GM23338 (cell line): ENCODE measurements around the gene NKD1. TPM values are rescaled to one million over a fixed set of nuclear protein-coding genes. Genes with fewer than 3 reads are reported as not detected.

ENCODE experiments used
- ATAC-seq: fragments of 200-7000 bp; cut with Tn5 transposase; 3 replicates; pipeline ENCODE4 v1.9.1; 2020
- DNase-seq: peaks from one replicate; pipeline ENCODE4 v3.0.0-alpha.2; 2015; ENCODE audit warnings: low spot score
- H2AFZ ChIP-seq: fragments of 200-600 bp; sonication (generic); 2 replicates; pipeline ENCODE4 v1.8.0; 2016; ENCODE audit warnings: antibody characterized with exemption, mild to moderate bottlenecking, moderate library complexity
- H3F3A ChIP-seq: fragments of 200-600 bp; sonication (generic); replicated peaks from 2 replicates; pipeline ENCODE4 v1.8.0; 2017; ENCODE audit warnings: antibody characterized with exemption, mixed run types, low read depth
- H3K27ac ChIP-seq: fragments of 200-600 bp; sonication (generic); 2 replicates; pipeline ENCODE4 v1.6.1; 2016; ENCODE audit warnings: low read depth
- H3K27me3 ChIP-seq: fragments of 200-600 bp; sonication (generic); 2 replicates; pipeline ENCODE4 v1.8.0; 2016; ENCODE audit warnings: mild to moderate bottlenecking, mixed run types, moderate library complexity; ENCODE audit not compliant: insufficient read depth
- H3K36me3 ChIP-seq: fragments of 200-600 bp; sonication (generic); 2 replicates; pipeline ENCODE4 v1.8.0; 2016; ENCODE audit warnings: mild to moderate bottlenecking; ENCODE audit not compliant: insufficient read depth
- H3K4me1 ChIP-seq: fragments of 200-600 bp; sonication (generic); 2 replicates; pipeline ENCODE4 v1.8.0; 2016; ENCODE audit warnings: mild to moderate bottlenecking, moderate library complexity; ENCODE audit not compliant: insufficient read depth
- H3K4me2 ChIP-seq: fragments of 200-600 bp; sonication (generic); 2 replicates; pipeline ENCODE4 v1.7.1; 2017; ENCODE audit warnings: mixed run types
- H3K4me3 ChIP-seq: fragments of 200-600 bp; sonication (generic); 2 replicates; pipeline ENCODE4 v1.6.1; 2016; ENCODE audit warnings: mixed run types
- H3K79me2 ChIP-seq: fragments of 200-600 bp; sonication (generic); replicated peaks from 2 replicates; pipeline ENCODE4 v1.8.0; 2017; ENCODE audit warnings: mild to moderate bottlenecking; ENCODE audit not compliant: insufficient read depth
- H3K9me2 ChIP-seq: fragments of 200-600 bp; sonication (generic); 2 replicates; pipeline ENCODE4 v1.8.0; 2017; ENCODE audit not compliant: insufficient read depth
- H4K20me1 ChIP-seq: fragments of 200-600 bp; sonication (generic); replicated peaks from 2 replicates; pipeline ENCODE4 v1.8.0; 2017; ENCODE audit warnings: mild to moderate bottlenecking; ENCODE audit not compliant: insufficient read depth
- H3K27ac Mint-ChIP-seq: 2 replicates; pipeline ENCODE4 v1.8.0; 2020; ENCODE audit warnings: inconsistent platforms, mild to moderate bottlenecking, moderate library complexity, mixed read lengths
- H3K27me3 Mint-ChIP-seq: 3 replicates; pipeline ENCODE4 v1.8.0; 2022; ENCODE audit warnings: low read depth, mild to moderate bottlenecking, moderate library complexity, mixed read lengths, inconsistent platforms; ENCODE audit not compliant: insufficient read depth, poor library complexity
- H3K36me3 Mint-ChIP-seq: 3 replicates; pipeline ENCODE4 v1.8.0; 2021; ENCODE audit warnings: low read depth, mild to moderate bottlenecking, inconsistent platforms, moderate library complexity, mixed read lengths
- H3K4me1 Mint-ChIP-seq: 3 replicates; pipeline ENCODE4 v1.8.0; 2020; ENCODE audit warnings: mild to moderate bottlenecking, inconsistent platforms, mixed read lengths
- H3K4me3 Mint-ChIP-seq: 3 replicates; pipeline ENCODE4 v1.8.0; 2021; ENCODE audit warnings: moderate library complexity, mild to moderate bottlenecking, inconsistent platforms, mixed read lengths
- H3K9me3 Mint-ChIP-seq: 3 replicates; pipeline ENCODE4 v1.8.0; 2020; ENCODE audit warnings: moderate library complexity, mild to moderate bottlenecking, inconsistent platforms, mixed read lengths
- CREB1 ChIP-seq: fragments of 250-450 bp; sonication (Bioruptor Pico); IDR thresholded peaks from 2 replicates; pipeline ENCODE4 v1.5.0; 2020; ENCODE audit warnings: low read depth, mild to moderate bottlenecking, moderate library complexity
- ETS1 ChIP-seq: IDR thresholded peaks from 2 replicates; pipeline ENCODE4 v1.6.1; 2016; ENCODE audit warnings: antibody characterized with exemption
- EZH2 ChIP-seq: fragments of 200-600 bp; sonication (generic); IDR thresholded peaks from one replicate; pipeline ENCODE4 v1.8.0; 2017; ENCODE audit warnings: antibody characterized with exemption, mild to moderate bottlenecking, low read depth; ENCODE audit not compliant: unreplicated experiment
- EZH2phosphoT487 ChIP-seq: fragments of 200-600 bp; sonication (generic); IDR thresholded peaks from one replicate; pipeline ENCODE4 v1.8.1; 2018; ENCODE audit warnings: antibody characterized with exemption; ENCODE audit not compliant: unreplicated experiment
- JUNB ChIP-seq: IDR thresholded peaks from one replicate; pipeline ENCODE4 v1.6.1; 2016; ENCODE audit warnings: antibody characterized with exemption; ENCODE audit not compliant: unreplicated experiment
- NANOG ChIP-seq: IDR thresholded peaks from 2 replicates; pipeline ENCODE4 v1.6.1; 2016; ENCODE audit warnings: antibody characterized with exemption, borderline replicate concordance
- STAT1 ChIP-seq: IDR thresholded peaks from one replicate; pipeline ENCODE4 v1.6.1; 2016; ENCODE audit warnings: antibody characterized with exemption; ENCODE audit not compliant: unreplicated experiment
- ZNF114 ChIP-seq: fragments of 250-450 bp; sonication (Bioruptor Pico); IDR thresholded peaks from 2 replicates; pipeline ENCODE4 v1.5.0; 2020; ENCODE audit warnings: mild to moderate bottlenecking, moderate library complexity
- ZNF331 ChIP-seq: fragments of 250-450 bp; sonication (Bioruptor Pico); IDR thresholded peaks from 2 replicates; pipeline ENCODE4 v1.5.0; 2020; ENCODE audit warnings: low read depth, mild to moderate bottlenecking, moderate library complexity
- polyA plus RNA-seq: library from polyadenylated mRNA; unstranded; fragments of >200 nt; fragmentation: Nextera tagmentation; extraction: Ambion mirVana; gene quantifications from 2 replicates; pipeline ENCODE4 v1.2.1, GENCODE V29; 2016
- total RNA-seq: library from RNA; depleted of rRNA; stranded (reverse); fragments of >200 nt; shearing (Covaris generic); gene quantifications from 2 replicates; pipeline ENCODE4 v1.2.3, GENCODE V29; 2014

The NKD1 gene
- total and polyA plus RNA-seq, 2 experiments from 2014 or later, result 2.1 to 2.3 TPM

GRCh38 chr16:50537533-50538290, 10.5 kb upstream of the NKD1 start:
- H3K4me1 Mint-ChIP-seq, result peaks cover 22% of the 10 kb centered on the region
- H3K4me3 Mint-ChIP-seq, result no peak overlapping the region
- ATAC-seq, result no peak
- Histone ChIP-seq H3K36me3 (no peaks in the 10 kb centered on the region), H3K27me3 (no peaks in the 10 kb centered on the region), H3K4me2 (no peak overlapping the region), H3K79me2 (no peaks in the 10 kb centered on the region), H3K27ac (no peak overlapping the region), H3F3A (no peaks in the 10 kb centered on the region), H4K20me1 (no peaks in the 10 kb centered on the region), H2AFZ (no peak overlapping the region), H3K9me2 (no peaks in the 10 kb centered on the region), H3K4me1 (0 out of 2 replicates have a peak, but pooled peaks cover 4% of the 10 kb centered on the region), H3K4me3 (no peak overlapping the region)
- peaks cover 11% of the 10 kb centered on the region for H3K27me3 Mint-ChIP-seq
- H3K9me3 Mint-ChIP-seq, result no peaks in the 10 kb centered on the region
- TF ChIP-seq JUNB, result no peak
- no peak for TF ChIP-seq EZH2
- TF ChIP-seq ZNF114 (CRISPR knock-in tag), result no peak
- no peak for TF ChIP-seq ZNF331 (CRISPR knock-in tag)
- no peak for TF ChIP-seq NANOG
- no peak for DNase-seq
- H3K27ac Mint-ChIP-seq, result no peak overlapping the region
- H3K36me3 Mint-ChIP-seq, result no peaks in the 10 kb centered on the region

- no peak overlapping the region for H3K4me2 ChIP-seq
- no peak overlapping the region; the same call in 1 of the 2 replicates for H2AFZ ChIP-seq
These were observed 9.7 kb upstream of the NKD1 start for GRCh38 chr16:50538411-50539052.

More at GRCh38 chr16:50538411-50539052, 9.7 kb upstream of the NKD1 start:
- H3K27ac Mint-ChIP-seq, result no peak overlapping the region
- H3K9me3 Mint-ChIP-seq, result no peaks in the 10 kb centered on the region
- TF ChIP-seq STAT1, result no peak
- TF ChIP-seq NANOG, result no peak
- no peak for TF ChIP-seq EZH2phosphoT487
- no peak for TF ChIP-seq JUNB
- no peak for TF ChIP-seq CREB1
- no peak for TF ChIP-seq ETS1
- ATAC-seq (no peak), DNase-seq (no peak)
- H3K4me1 ChIP-seq, result 0 out of 2 replicates have a peak, but pooled peaks cover 4% of the 10 kb centered on the region
- H3K4me3 Mint-ChIP-seq, result no peak overlapping the region
- H3K4me3 ChIP-seq, result no peak overlapping the region
- no peaks in the 10 kb centered on the region for H4K20me1 ChIP-seq
- no peaks in the 10 kb centered on the region for H3K36me3 Mint-ChIP-seq
- no peak overlapping the region for H3K27ac ChIP-seq
- H3K27me3 Mint-ChIP-seq, result peaks cover 11% of the 10 kb centered on the region
- H3K4me1 Mint-ChIP-seq, result peaks cover 22% of the 10 kb centered on the region
- no peaks in the 10 kb centered on the region for H3K9me2 ChIP-seq
- no peaks in the 10 kb centered on the region for H3F3A ChIP-seq
- no peaks in the 10 kb centered on the region for H3K79me2 ChIP-seq
- no peaks in the 10 kb centered on the region for H3K27me3 ChIP-seq
- H3K36me3 ChIP-seq, result no peaks in the 10 kb centered on the region
